ENCODE results near the gene PYHIN1.

DNA sequence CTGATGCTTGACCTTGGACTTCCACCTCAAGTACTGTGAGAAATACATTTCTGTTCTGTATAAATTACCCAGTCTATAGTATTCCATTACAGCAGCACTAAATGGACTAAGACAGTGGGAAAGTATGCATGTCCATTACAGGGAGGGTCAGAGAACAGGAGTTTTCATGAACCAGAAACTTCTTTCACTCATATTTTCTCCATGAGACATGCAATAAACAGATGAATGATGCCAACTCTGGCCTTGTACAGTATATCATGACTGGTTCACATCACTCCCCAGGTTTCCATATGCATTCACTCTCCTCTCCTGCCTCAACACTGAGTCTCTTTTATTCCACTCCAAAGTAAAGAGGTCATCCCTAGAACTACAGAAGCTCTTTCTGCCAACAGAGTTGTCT is 73.8 kb downstream of the PYHIN1 start:
- TF ChIP-seq, protein P1, sequence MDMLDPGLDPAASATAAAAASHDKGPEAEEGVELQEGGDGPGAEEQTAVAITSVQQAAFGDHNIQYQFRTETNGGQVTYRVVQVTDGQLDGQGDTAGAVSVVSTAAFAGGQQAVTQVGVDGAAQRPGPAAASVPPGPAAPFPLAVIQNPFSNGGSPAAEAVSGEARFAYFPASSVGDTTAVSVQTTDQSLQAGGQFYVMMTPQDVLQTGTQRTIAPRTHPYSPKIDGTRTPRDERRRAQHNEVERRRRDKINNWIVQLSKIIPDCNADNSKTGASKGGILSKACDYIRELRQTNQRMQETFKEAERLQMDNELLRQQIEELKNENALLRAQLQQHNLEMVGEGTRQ (IDR thresholded peaks at IDR 0.05; ENCODE audit: low read length), result no peak
- no peak for TF ChIP-seq JUN (IDR thresholded peaks at IDR 0.05; ENCODE audit: low read depth, low read length)
- no peak for TF ChIP-seq RNF2 (IDR thresholded peaks at IDR 0.05; ENCODE audit: borderline replicate concordance, low read depth, low read length, missing control alignments, poor library complexity, severe bottlenecking)
- TF ChIP-seq, protein P2, sequence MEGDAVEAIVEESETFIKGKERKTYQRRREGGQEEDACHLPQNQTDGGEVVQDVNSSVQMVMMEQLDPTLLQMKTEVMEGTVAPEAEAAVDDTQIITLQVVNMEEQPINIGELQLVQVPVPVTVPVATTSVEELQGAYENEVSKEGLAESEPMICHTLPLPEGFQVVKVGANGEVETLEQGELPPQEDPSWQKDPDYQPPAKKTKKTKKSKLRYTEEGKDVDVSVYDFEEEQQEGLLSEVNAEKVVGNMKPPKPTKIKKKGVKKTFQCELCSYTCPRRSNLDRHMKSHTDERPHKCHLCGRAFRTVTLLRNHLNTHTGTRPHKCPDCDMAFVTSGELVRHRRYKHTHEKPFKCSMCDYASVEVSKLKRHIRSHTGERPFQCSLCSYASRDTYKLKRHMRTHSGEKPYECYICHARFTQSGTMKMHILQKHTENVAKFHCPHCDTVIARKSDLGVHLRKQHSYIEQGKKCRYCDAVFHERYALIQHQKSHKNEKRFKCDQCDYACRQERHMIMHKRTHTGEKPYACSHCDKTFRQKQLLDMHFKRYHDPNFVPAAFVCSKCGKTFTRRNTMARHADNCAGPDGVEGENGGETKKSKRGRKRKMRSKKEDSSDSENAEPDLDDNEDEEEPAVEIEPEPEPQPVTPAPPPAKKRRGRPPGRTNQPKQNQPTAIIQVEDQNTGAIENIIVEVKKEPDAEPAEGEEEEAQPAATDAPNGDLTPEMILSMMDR (IDR thresholded peaks at IDR 0.05; ENCODE audit: control extremely low read depth in 1 of 3, insufficient read depth in 1 of 3, low read depth in 1 of 3, low read length in 3 of 3), result no peak

Measured in H1 (cell line).